K562 (cell line): ENCODE measurements around the gene DELE1. TPM values are rescaled to one million over a fixed set of nuclear protein-coding genes. Genes with fewer than 3 reads are reported as not detected.
A peak's percentile ranks its signal among the peaks of the same experiment; 100 is the strongest.

Experiments used
- ATAC-seq: fragments of 200-7000 bp; cut with Tn5 transposase; 3 replicates; pipeline ENCODE4 v1.9.1; 2020; ENCODE audit warnings: moderate library complexity
- BruUV-seq: library from RNA; stranded (reverse); fragments of 400-500 nt; replicated peaks from 2 replicates; lab custom pipeline; 2021; lab: Mats Ljungman, UMichigan
- CTCF ChIA-PET: fragments of 300-600 bp; formaldehyde crosslinking; extraction: SDS; loops from one replicate; lab custom pipeline; 2021; ENCODE audit warnings: low intra/inter-chr PET ratio; lab: Yijun Ruan, JAX
- POLR2A ChIA-PET: fragments of 300-600, 350-650 bp; sonication (Branson Sonifier 250); formaldehyde crosslinking; extraction: SDS; loops from one replicate; lab custom pipeline; 2021; ENCODE audit warnings: antibody characterized with exemption, inconsistent platforms; lab: Yijun Ruan, JAX
- DNase-seq, 4 experiments: peaks; one replicate each; pipeline versions ENCODE4 v3.0.0 to v3.0.0-alpha.2; 2011 to 2018; ENCODE audit warnings: low spot score in 3 of 4, mixed read lengths in 3 of 4; ENCODE audit errors: extremely low read depth in 1 of 4
- FAIRE-seq: peaks from 2 replicates; lab custom pipeline; 2011; peaks lifted over from hg19 to GRCh38; lab: Jason Lieb, UNC
- H2AFZ ChIP-seq: 2 replicates; pipeline ENCODE4 v1.6.0; 2011; ENCODE audit warnings: low read depth, low read length, control low read depth, inconsistent platforms
- H3K27ac ChIP-seq: fragments of 200-600 bp; 3 replicates; pipeline ENCODE4 v1.8.0; 2011; ENCODE audit warnings: low read depth, mild to moderate bottlenecking, control low read depth, inconsistent platforms, low read length, moderate library complexity, mixed read lengths; ENCODE audit errors: extremely low read depth
- H3K27me3 ChIP-seq, 2 experiments: fragments of 300-600 bp in 1 of 2; 2 replicates in 1 of 2; 3 replicates in 1 of 2; pipeline versions ENCODE4 v1.6.0 to v1.8.0; 2011; ENCODE audit warnings: inconsistent platforms in 2 of 2, low read length in 2 of 2, mild to moderate bottlenecking in 1 of 2, mixed read lengths in 1 of 2, moderate library complexity in 1 of 2; ENCODE audit not compliant: control insufficient read depth in 2 of 2, insufficient read depth in 2 of 2
- H3K36me3 ChIP-seq: fragments of 300-600 bp; 3 replicates; pipeline ENCODE4 v1.8.0; 2011; ENCODE audit warnings: mild to moderate bottlenecking, low read length, inconsistent platforms; ENCODE audit not compliant: control insufficient read depth, insufficient read depth
- H3K4me1 ChIP-seq, 2 experiments: fragments of 200-600 bp in 1 of 2; replicated peaks in 1 of 2; 2 replicates in 1 of 2; 3 replicates in 1 of 2; pipeline versions ENCODE4 v1.5.1 to v1.8.0; 2011; ENCODE audit warnings: inconsistent platforms in 2 of 2, low read length in 2 of 2, mild to moderate bottlenecking in 1 of 2, mixed read lengths in 1 of 2, moderate library complexity in 1 of 2; ENCODE audit not compliant: control insufficient read depth in 2 of 2, insufficient read depth in 2 of 2
- H3K4me2 ChIP-seq: 2 replicates; pipeline ENCODE4 v1.6.1; 2011; ENCODE audit warnings: low read length, control low read depth, inconsistent platforms, mixed read lengths; ENCODE audit not compliant: insufficient read depth
- H3K4me3 ChIP-seq: fragments of 200-600 bp; sonication (generic), shearing (Covaris generic); 2 replicates; pipeline ENCODE4 v1.5.1; 2016; ENCODE audit warnings: control low read depth, inconsistent platforms
- H3K79me2 ChIP-seq: fragments of 200-600 bp; 3 replicates; pipeline ENCODE4 v1.8.0; 2011; ENCODE audit warnings: low read length, inconsistent platforms; ENCODE audit not compliant: control insufficient read depth, insufficient read depth
- H3K9ac ChIP-seq, 2 experiments: 2 replicates each; pipeline versions ENCODE4 v1.6.0 to v1.6.1; 2011; ENCODE audit warnings: low read depth in 2 of 2, low read length in 2 of 2, control low read depth in 1 of 2, inconsistent platforms in 1 of 2, mild to moderate bottlenecking in 1 of 2, mixed read lengths in 1 of 2; ENCODE audit not compliant: insufficient read depth in 1 of 2
- H3K9me1 ChIP-seq: one replicate; pipeline ENCODE4 v1.6.0; 2011; ENCODE audit warnings: inconsistent platforms, mild to moderate bottlenecking, low read length, moderate library complexity; ENCODE audit not compliant: control insufficient read depth, insufficient read depth
- H3K9me3 ChIP-seq: replicated peaks from 2 replicates; pipeline ENCODE4 v1.5.1; 2011; ENCODE audit warnings: low read depth, low read length, inconsistent platforms; ENCODE audit not compliant: control insufficient read depth, insufficient read depth
- H4K20me1 ChIP-seq: replicated peaks from 2 replicates; pipeline ENCODE4 v1.6.1; 2011; ENCODE audit warnings: low read length, inconsistent platforms, mixed read lengths; ENCODE audit not compliant: control insufficient read depth, insufficient read depth
- NR2C1 ChIP-seq, 2 experiments: fragments of 450-650 bp; IDR thresholded peaks; 2 replicates each; pipeline ENCODE4 v1.6.1; 2017; ENCODE audit warnings: mild to moderate bottlenecking in 2 of 2, antibody characterized with exemption in 1 of 2, inconsistent platforms in 1 of 2, missing compliant biosample characterization in 1 of 2, missing genetic modification characterization in 1 of 2
- ZNF174 ChIP-seq: fragments of 250-450 bp; sonication (Bioruptor Pico); IDR thresholded peaks from 2 replicates; pipeline ENCODE4 v1.4.0; 2020; ENCODE audit warnings: mild to moderate bottlenecking
- ZNF609 ChIP-seq: sonication (generic); formaldehyde crosslinking; IDR thresholded peaks from 2 replicates; pipeline ENCODE4 v1.8.1; 2023; ENCODE audit warnings: missing genetic modification reagents, mild to moderate bottlenecking, borderline replicate concordance
- WGBS: fragments of 100-300 bp; shearing (Covaris generic); methylation state at CpG from one replicate; pipeline ENCODE4 v1.1.6; 2016; ENCODE audit warnings: low coverage, mixed read lengths; ENCODE audit not compliant: insufficient coverage; ENCODE audit errors: missing lambda C conversion rate; 5-methylcytosine and 5-hydroxymethylcytosine counted together
- in situ Hi-C: fragments of 300-500 bp; cut with MboI; formaldehyde crosslinking; loops from 4 replicates; pipeline ENCODE4 v1.15.0; 2018; ENCODE audit warnings: inconsistent platforms, mixed read lengths
- intact Hi-C: fragments of 100-400 bp; cut with micrococcal nuclease; formaldehyde crosslinking; loops from 2 replicates; pipeline ENCODE4 v1.14.2; 2022
- polyA plus RNA-seq, 8 experiments: library from polyadenylated mRNA; depleted of rRNA in 4 of 8; stranded (reverse) in 5 of 8; unstranded in 3 of 8; fragments of >200 nt; fragmentation: Nextera tagmentation in 2 of 8; fragmentation: Illumina TruSeq in 1 of 8; extraction: Ambion mirVana in 2 of 8; extraction: Trizol in 1 of 8; gene quantifications; 2 replicates each; pipeline versions ENCODE4 v1.2.1 to v1.2.3, GENCODE V29; 2011 to 2014; ENCODE audit warnings: inconsistent platforms in 1 of 8, missing spikeins in 1 of 8
- total RNA-seq, 7 experiments: library from RNA; depleted of rRNA in 6 of 7; stranded (reverse); fragments of >200 nt in 6 of 7; fragmentation: Illumina TruSeq in 2 of 7; extraction: Trizol in 2 of 7; gene quantifications; 2 replicates each; pipeline versions ENCODE4 v1.2.1 to v1.2.3, GENCODE V29; 2011 to 2021; ENCODE audit warnings: low replicate concordance in 1 of 7

DELE1 gene
- total and polyA plus RNA-seq, 9 of the 15 experiments (the other 6 are each of a cell fraction or from before 2014, with no cell fraction given), result 16.6 to 74.4 (median 49.8) TPM

DNA sequence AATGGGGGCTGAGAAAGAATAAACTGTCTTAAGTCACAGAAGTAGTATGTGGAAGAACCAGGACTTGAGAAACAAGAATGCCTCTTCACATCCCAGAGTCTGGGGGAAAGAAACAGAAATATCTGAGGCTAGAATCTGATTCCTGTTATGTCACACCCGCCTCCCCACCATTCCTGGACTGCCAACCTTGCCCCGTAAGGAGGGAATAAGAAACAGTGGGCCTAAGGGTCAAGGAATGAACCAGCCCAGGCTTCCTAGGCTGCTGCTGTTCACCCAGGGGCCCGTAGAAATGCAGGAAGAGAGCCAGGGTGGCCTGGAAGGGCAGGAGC lies 49.8 kb upstream of the DELE1 start (continued):
- TF ChIP-seq ZNF609 (CRISPR knock-in tag), result no peak

DNA sequence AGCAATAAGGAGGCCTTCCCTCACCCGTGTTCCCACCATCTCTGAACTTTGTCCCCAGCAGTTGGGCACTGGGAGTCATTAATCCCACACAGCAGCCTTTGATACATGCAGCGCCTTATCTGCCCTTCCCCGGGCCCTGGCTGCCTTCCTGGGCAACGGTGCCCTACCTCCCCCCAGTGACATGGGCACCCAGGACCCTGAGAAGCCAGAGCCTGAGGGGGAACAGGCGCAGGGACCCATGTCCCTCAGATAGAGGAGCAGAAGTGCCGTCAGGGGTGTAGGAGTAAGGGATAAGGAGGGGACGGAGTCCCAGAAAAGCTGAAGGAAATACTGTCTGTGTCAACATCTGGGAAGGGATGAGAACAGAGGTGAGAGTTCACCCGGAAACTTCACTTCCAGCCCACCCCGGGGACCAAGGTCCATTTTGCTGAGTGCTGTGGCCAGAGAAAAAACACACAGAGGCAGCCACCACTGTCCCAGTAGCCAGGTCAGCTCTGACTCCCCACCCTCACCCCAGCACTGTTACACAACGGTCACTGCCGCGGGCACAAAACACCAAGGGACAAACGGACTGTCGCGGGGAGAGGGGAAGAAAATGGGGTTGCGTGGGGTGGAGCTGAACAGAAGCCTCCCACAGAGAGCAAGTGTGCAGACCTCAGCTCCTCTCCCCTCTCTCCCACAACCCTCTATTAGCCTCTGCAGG lies 49.3 kb upstream of the DELE1 start:
- BruUV-seq, result no TSS peak
- DNase-seq, result no peak
- H3K4me3 ChIP-seq, result no peak overlapping the region
- in situ Hi-C loops, result no loop called here
- H3K79me2 ChIP-seq, result no peaks in the 10 kb centered on the region
- peaks cover 26 to 62% of the 10 kb centered on the region in 2 experiments for H3K27me3 ChIP-seq
- H3K27ac ChIP-seq, result no peak overlapping the region
- no peaks in the 10 kb centered on the region for H3K36me3 ChIP-seq
- WGBS, result 19% methylated on average over 15 of the region's 16 CpGs
- no peak overlapping the region for H2AFZ ChIP-seq
- H3K4me1 ChIP-seq, result peaks cover 30 to 46% of the 10 kb centered on the region in 2 experiments; a peak in 4 of 5 replicates
- H3K9ac ChIP-seq, result peak overlapping the region in 1 of 2 experiments; percentile 77; a peak in 2 of 4 replicates
- no peaks in the 10 kb centered on the region for H3K9me3 ChIP-seq
- H3K9me1 ChIP-seq, result no peaks in the 10 kb centered on the region
- H4K20me1 ChIP-seq, result peaks cover 40% of the 10 kb centered on the region; the same call in 1 of the 2 replicates
- no peak for TF ChIP-seq ZNF174
- TF ChIP-seq NR2C1 (IDR thresholded peaks at IDR 0.05), result no peak
- TF ChIP-seq NR2C1 (tag; IDR thresholded peaks at IDR 0.05), result peak; percentile 27; the same call in 1 of the 2 replicates
- TF ChIP-seq, all 486 proteins: peak for 1
- FAIRE-seq (peak; percentile 35), ATAC-seq (no peak)
- ChIA-PET CTCF (no interaction called here), POLR2A (interaction anchor here (0.5 kb wide), 1 partner anchor 49 kb away, joined by 3 read pairs; the partner anchor contains the start of gene DELE1)
- no peak overlapping the region for H3K4me2 ChIP-seq
- intact Hi-C loops, result no loop called here
